Skeletal muscle tissue (tissue), 4 donors: ENCODE data around the gene DGCR2. TPM values are rescaled to one million over a fixed set of nuclear protein-coding genes. Genes with fewer than 3 reads are reported as not detected.
A peak's percentile ranks its signal among the peaks of the same experiment; 100 is the strongest.

Experiments used
- H3K27ac ChIP-seq: one replicate; pipeline ENCODE4 v1.7.0; 2013; ENCODE audit warnings: mild to moderate bottlenecking, low read depth, low read length, inconsistent platforms
- H3K27me3 ChIP-seq, 3 donors: one replicate each; pipeline ENCODE4 v1.7.0; 2013; ENCODE audit warnings: low read length in 3 of 3; ENCODE audit not compliant: control insufficient read depth in 3 of 3, insufficient read depth in 3 of 3
- H3K36me3 ChIP-seq, 3 donors: one replicate each; pipeline ENCODE4 v1.7.0; 2013; ENCODE audit warnings: low read length in 3 of 3; ENCODE audit not compliant: control insufficient read depth in 3 of 3, insufficient read depth in 3 of 3
- H3K4me1 ChIP-seq, 3 donors: one replicate each; pipeline ENCODE4 v1.7.0; 2013; ENCODE audit warnings: low read length in 3 of 3, mild to moderate bottlenecking in 3 of 3; ENCODE audit not compliant: control insufficient read depth in 3 of 3, insufficient read depth in 3 of 3
- H3K4me3 ChIP-seq, 3 donors: one replicate each; pipeline ENCODE4 v1.7.0; 2013; ENCODE audit warnings: low read length in 3 of 3
- H3K9ac ChIP-seq, 3 donors: one replicate each; pipeline ENCODE4 v1.7.0; 2013; ENCODE audit warnings: low read length in 3 of 3, mild to moderate bottlenecking in 3 of 3, moderate library complexity in 2 of 3, low read depth in 1 of 3
- H3K9me3 ChIP-seq, 3 donors: one replicate each; pipeline ENCODE4 v1.7.0; 2013; ENCODE audit warnings: low read length in 3 of 3; ENCODE audit not compliant: control insufficient read depth in 3 of 3
- total RNA-seq: library from RNA; depleted of rRNA; stranded (reverse); fragments of >200 nt; gene quantifications from one replicate; pipeline ENCODE4 v1.2.3, GENCODE V29; 2014
- donor health status: Osteomylitis.

The DGCR2 gene
- total RNA-seq, 1 donor from 2014 or later = 41.8 TPM

DNA sequence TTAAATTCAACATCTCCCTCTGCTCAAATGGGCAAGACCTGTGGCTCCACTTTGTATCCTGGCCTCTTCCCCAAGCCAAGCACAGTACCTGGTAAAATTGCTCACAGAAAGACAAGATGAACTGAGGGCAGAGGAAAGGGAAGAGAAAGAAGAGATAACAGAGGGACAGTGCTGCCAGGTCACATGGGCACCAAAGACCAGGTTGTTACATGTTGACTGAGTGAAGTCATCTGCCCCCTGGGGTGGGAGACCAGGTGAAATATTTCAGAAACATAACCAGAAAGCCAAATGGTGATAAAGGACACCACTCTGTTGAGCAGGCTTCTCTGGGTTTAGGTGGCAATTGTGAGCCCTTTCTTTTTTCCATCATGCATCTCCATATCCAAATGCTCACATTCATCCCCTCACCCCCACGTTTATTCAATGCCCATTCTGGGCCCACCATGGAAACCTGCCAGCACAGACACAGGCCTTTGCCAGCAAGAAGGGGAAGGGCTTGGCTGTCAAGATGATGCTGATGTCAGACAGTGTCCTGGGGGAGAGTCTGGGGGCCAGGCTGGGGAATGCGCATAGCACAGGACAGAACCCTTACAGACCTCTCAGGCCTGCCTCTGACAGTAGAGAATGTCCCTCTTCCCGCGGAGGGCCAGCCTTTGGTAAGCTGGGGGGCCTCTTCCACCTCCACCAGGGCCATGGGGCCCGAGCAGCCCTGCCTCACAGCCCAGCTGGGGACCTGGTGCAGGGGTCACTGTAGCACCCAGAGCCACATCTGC lies 51.6 kb downstream of the DGCR2 start:
- Histone ChIP-seq H3K36me3 (peaks cover 28 to 42% (median 29%) of the 10 kb centered on the region in 3 donors), H3K27ac (no peak overlapping the region), H3K4me3 (no peak overlapping the region), H3K4me1 (peaks cover 0 to 9% (median 6%) of the 10 kb centered on the region in 3 donors), H3K9me3 (no peaks in the 10 kb centered on the region), H3K9ac (no peak overlapping the region), H3K27me3 (no peaks in the 10 kb centered on the region)

DNA sequence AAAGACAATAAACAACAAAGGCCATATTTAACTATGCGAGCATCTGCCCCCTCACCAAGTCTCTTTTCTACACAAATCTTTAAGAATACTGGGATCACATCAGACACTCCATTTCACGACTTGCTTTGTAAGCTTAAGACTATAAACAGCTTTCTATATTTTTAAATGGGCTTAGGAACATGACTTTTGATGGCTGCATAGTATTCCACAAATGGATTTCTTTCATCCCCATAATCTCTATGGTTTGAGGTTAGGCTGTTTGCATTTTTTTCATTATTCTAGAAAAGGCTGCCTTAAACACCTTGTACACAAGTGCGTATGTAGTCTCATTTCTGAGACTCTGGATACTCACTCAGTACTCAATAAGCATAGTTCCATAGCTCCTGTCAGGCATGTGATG lies 52.8 kb downstream of the DGCR2 start:
- peaks cover 37 to 54% (median 39%) of the 10 kb centered on the region in 3 donors for H3K36me3 ChIP-seq

DNA sequence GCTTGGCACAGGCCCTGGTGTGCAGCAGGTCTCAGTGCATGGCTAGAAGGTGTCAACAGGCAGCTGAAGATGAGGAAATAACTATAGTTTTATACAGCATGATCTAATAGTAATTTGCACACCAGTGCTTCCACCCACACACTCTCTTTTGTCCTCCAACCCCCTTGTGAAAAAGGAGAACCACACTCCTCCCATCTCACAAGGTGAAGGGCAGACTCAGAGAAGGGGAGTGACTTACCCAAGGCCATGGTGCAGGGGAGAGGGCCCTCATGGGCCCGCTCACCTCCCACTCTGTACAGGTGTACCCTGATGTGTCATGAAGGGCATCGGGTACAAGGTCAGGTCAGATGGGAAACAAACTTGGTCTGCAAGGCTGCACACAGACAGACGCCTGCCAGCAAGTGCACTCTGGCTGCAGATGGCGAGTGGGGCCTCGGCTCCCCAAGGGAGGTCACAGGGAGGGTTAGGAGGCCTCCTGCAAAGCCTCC lies 53.4 kb downstream of the DGCR2 start:
- H3K27me3 ChIP-seq = no peaks in the 10 kb centered on the region
- no peak overlapping the region for H3K27ac ChIP-seq
- H3K9ac ChIP-seq = no peak overlapping the region
- H3K4me3 ChIP-seq = no peak overlapping the region
- peaks cover 42 to 60% (median 46%) of the 10 kb centered on the region in 3 donors for H3K36me3 ChIP-seq
- peaks cover 0 to 9% (median 8%) of the 10 kb centered on the region in 3 donors for H3K4me1 ChIP-seq
- no peaks in the 10 kb centered on the region for H3K9me3 ChIP-seq

More for the DNA sequence above, 52.8 kb downstream of the DGCR2 start:
- Histone ChIP-seq H3K9ac (no peak overlapping the region), H3K4me1 (peaks cover 0 to 9% (median 6%) of the 10 kb centered on the region in 3 donors), H3K9me3 (no peaks in the 10 kb centered on the region), H3K4me3 (no peak overlapping the region), H3K27ac (no peak overlapping the region), H3K27me3 (no peaks in the 10 kb centered on the region)

DNA sequence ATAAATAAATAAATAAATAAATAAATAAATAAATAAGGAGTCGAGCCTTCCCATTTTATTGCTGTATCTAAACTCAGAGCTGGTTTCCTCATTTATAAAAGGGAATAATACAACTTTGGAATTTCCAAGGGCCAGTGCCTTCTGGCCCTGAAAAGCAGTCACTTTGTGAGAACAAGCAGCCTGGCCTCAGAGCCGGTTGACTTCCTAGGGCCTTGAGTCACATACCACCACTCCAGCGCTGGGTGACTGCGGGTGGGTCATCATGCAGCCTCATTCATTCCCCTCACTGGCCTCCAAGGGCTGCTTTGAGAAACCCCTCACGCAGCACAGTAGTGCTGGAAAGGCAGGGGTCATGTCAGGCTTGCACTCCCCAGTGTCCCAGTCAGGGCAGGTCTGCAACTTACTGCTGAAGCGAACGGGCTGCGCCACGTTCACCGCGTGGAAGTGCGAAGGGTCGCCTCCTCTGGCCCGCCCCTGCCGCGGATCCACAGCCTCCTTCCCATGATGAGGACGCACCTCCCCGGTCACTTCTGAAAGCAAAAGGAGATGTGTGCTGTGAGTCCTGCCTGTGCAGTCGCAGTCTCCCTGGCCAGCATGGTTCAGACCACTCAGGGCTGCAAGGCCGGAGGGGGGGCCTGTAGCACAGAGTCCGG lies 54.4 kb downstream of the DGCR2 start:
- no peaks in the 10 kb centered on the region for H3K27me3 ChIP-seq
- H3K9me3 ChIP-seq = no peaks in the 10 kb centered on the region
- peaks cover 0 to 12% (median 10%) of the 10 kb centered on the region in 3 donors for H3K4me1 ChIP-seq
- no peak overlapping the region for H3K27ac ChIP-seq
- no peak overlapping the region for H3K4me3 ChIP-seq
- H3K9ac ChIP-seq = no peak overlapping the region
- peaks cover 48 to 66% (median 53%) of the 10 kb centered on the region in 3 donors for H3K36me3 ChIP-seq

DNA sequence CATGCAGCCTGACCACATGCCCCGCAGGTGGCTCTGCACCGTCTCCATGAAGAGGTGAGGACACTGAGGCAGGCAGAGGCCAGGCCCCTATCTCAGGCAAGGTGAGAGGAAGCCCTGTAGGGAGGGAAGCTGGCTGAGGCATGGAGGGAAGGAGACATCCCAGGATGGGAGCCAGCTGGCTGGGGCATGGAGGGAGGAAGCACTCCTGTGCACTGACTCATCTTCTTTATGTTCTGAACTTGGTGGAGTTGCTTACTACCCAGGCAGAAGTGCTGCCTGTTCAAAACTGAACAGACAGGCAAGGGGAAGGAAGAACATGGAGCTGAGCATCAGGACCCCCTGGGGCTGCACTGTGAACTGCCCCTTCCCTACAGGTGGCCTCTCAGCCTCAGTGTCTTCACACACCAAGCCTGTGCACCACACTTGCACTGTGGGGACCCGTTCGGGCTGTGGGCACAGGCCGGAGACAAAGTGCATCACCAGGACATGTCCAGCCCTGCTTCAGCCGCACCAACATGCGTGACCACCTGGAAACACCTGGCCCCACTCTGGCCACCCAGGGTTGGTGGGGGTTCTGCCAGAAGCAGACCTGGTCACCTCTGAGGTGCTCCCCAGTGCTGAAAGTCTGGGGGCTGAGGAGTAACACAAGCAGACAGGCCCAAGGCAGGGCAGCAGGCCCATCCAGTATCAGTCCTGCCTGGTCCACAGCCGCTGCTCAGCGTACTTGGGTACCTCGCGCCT lies 55.5 kb downstream of the DGCR2 start:
- Histone ChIP-seq H3K27me3 (no peaks in the 10 kb centered on the region), H3K9me3 (no peaks in the 10 kb centered on the region), H3K36me3 (peaks cover 56 to 70% (median 57%) of the 10 kb centered on the region in 3 donors), H3K27ac (no peak overlapping the region), H3K4me1 (peaks cover 6 to 21% (median 18%) of the 10 kb centered on the region in 3 donors), H3K4me3 (no peak overlapping the region), H3K9ac (no peak overlapping the region)

DNA sequence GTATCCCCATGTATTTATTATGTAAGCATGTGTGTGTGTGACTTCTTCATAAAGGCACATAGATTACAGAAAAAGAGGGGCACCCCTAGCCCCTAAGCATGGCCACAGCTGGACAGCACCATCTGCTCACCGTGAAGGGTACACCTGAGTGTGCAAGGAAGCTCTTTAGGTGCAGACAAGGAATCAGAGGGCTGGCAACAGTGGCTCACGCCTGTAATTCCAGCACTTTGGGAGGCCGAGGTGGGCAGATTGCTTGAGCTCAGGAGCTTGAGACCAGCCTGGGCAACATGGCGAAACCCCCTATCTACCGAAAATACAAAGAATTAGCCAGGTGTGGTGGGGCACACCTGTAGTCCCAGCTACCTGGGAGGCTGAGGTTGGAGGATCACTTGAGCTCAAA lies 56.3 kb downstream of the DGCR2 start:
- Histone ChIP-seq H3K9me3 (no peaks in the 10 kb centered on the region), H3K36me3 (peaks cover 56 to 68% (median 63%) of the 10 kb centered on the region in 3 donors), H3K4me3 (no peak overlapping the region), H3K27ac (no peak overlapping the region), H3K4me1 (peaks cover 6 to 21% (median 18%) of the 10 kb centered on the region in 3 donors), H3K9ac (no peak overlapping the region), H3K27me3 (no peaks in the 10 kb centered on the region)

DNA sequence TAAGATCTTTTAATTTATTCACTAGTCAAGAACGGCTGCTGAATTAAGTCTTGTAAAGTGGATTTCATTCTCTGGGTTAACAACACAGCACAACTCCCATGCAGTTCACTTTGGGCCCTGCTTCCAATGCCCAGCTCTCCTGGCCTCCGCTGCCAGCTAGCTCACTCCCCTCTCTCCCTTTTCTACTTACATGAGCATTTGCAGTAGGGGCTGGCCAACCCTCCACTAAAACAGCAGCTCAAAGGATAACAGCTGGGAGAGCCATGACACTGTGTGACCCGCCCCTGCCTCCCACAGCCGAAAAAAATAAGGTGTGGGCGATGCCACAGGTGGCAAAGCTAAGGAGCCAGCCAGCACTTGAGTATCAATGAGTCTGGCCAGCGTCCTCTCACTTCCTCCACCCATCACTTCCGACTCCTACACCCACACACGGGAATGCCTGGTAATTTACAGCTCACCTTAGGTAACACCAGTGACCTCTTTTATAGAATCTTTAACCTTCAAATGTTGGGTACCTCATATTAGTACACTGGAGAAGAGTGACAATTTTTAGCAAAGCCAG lies 56.8 kb downstream of the DGCR2 start:
- Histone ChIP-seq H3K36me3 (peaks cover 57 to 70% (median 66%) of the 10 kb centered on the region in 3 donors), H3K27me3 (no peaks in the 10 kb centered on the region), H3K9ac (no peak overlapping the region), H3K27ac (no peak overlapping the region), H3K9me3 (no peaks in the 10 kb centered on the region), H3K4me1 (peaks cover 6 to 21% (median 18%) of the 10 kb centered on the region in 3 donors), H3K4me3 (no peak overlapping the region)

DNA sequence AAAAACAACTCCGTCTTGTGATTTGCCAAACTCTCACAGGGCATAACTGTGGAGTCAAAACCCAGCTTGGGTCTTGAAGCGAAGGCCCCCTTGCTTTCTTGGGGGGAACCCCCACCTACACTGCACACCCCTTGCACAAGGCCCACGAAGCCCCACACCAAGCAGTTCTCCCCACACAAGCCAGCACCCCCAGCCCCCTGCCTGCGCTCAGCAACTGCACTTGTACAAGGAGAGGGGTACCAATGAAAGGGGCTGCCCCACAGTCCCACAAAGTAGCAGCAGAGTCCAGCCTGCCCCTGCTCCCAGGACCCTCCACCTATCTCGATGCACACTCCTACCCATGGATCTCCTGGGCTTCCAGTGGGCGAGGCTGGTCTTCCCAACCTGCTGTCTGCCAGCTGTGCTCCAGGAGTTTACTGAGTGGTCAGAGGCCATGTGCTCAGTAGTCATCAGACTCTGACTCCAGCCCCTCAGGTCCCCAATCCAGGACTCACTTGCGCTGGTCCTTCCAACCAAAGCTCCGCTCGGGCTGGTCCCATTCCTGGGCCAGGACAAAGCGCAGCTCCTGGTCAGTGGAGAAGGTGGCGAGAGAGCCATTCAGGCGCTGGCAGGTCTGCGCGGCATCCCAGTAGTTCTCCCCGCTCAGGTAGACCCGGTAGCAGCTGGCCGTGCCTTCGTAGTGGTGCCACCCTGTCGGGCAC lies 57.7 kb downstream of the DGCR2 start:
- Histone ChIP-seq H3K4me3 (no peak overlapping the region), H3K27ac (no peak overlapping the region), H3K9ac (peak overlapping the region in 1 of 3 donors; percentile 3), H3K9me3 (no peaks in the 10 kb centered on the region), H3K4me1 (peaks cover 6 to 21% (median 18%) of the 10 kb centered on the region in 3 donors), H3K27me3 (no peaks in the 10 kb centered on the region), H3K36me3 (peaks cover 60 to 72% (median 70%) of the 10 kb centered on the region in 3 donors)
